Esophagus squamous epithelium (tissue), 5 donors: Measurements from ENCODE around the gene MED27. TPM values are rescaled to one million over a fixed set of nuclear protein-coding genes. Genes with fewer than 3 reads are reported as not detected.

Experiments used
- DNase-seq: peaks from one replicate; lab custom pipeline; 2025; lab: John Stamatoyannopoulos, UW
- H3K27ac ChIP-seq, 4 donors: fragments of 200-600 bp; sonication (generic); one replicate each; pipeline ENCODE4 v1.5.1; 2016 to 2019; ENCODE audit warnings: mild to moderate bottlenecking in 1 of 4
- H3K27me3 ChIP-seq, 4 donors: fragments of 200-600 bp; sonication (generic); 1 replicate in 3 of 4; 2 replicates in 1 of 4; pipeline versions ENCODE4 v1.5.1 to v1.6.0; 2017 to 2021; ENCODE audit warnings: antibody characterized with exemption in 1 of 4
- H3K36me3 ChIP-seq, 3 donors: fragments of 200-600 bp; sonication (generic); one replicate each; pipeline ENCODE4 v1.5.1; 2016 to 2019
- H3K4me1 ChIP-seq, 3 donors: fragments of 200-600 bp; sonication (generic); one replicate each; pipeline ENCODE4 v1.5.1; 2017 to 2019
- H3K4me3 ChIP-seq, 4 donors: fragments of 200-600 bp; sonication (generic); 1 replicate in 3 of 4; 2 replicates in 1 of 4; pipeline ENCODE4 v1.5.1; 2016 to 2019; ENCODE audit warnings: mild to moderate bottlenecking in 2 of 4, moderate library complexity in 1 of 4
- H3K9me3 ChIP-seq, 3 donors: fragments of 200-600 bp; sonication (generic); one replicate each; pipeline ENCODE4 v1.5.1; 2016 to 2019
- CTCF ChIP-seq, 6 experiments: fragments of 450-650 bp in 4 of 6; fragments of 200-600 bp in 2 of 6; sonication (generic) in 2 of 6; IDR thresholded peaks; one replicate each; pipeline ENCODE4 v1.5.1; 2016 to 2019; ENCODE audit warnings: antibody characterized with exemption in 6 of 6, mild to moderate bottlenecking in 4 of 6, moderate library complexity in 4 of 6
- POLR2A ChIP-seq, 4 donors: fragments of 450-650 bp; IDR thresholded peaks; one replicate each; pipeline ENCODE4 v1.6.1; 2017; ENCODE audit warnings: antibody characterized with exemption in 4 of 4, mild to moderate bottlenecking in 4 of 4, moderate library complexity in 3 of 4
- WGBS, 2 donors: methylation state at CpG; one replicate each; pipeline ENCODE4 v1.1.5; 2018; 5-methylcytosine and 5-hydroxymethylcytosine counted together
- intact Hi-C: fragments of 100-400 bp; cut with DNase I; formaldehyde crosslinking; loops from one replicate; pipeline ENCODE4 v1.15.0; 2022
- total RNA-seq, 4 donors: library from RNA; depleted of rRNA; stranded (reverse); fragments of >200 nt; gene quantifications; one replicate each; pipeline ENCODE4 v1.1.0, GENCODE V29; 2016
- donor health status: DM: yes; HTN: yes; CAD: no.

The MED27 gene
- total RNA-seq, 4 donors from 2014 or later, result 10.6 to 20.0 (median 17.6) TPM

- no peak for TF ChIP-seq CTCF (IDR thresholded peaks at IDR 0.05)
- TF ChIP-seq POLR2A (IDR thresholded peaks at IDR 0.05), result no peak
- Histone ChIP-seq H3K36me3 (peaks cover 0 to 43% (median 7%) of the 10 kb centered on the region in 3 donors), H3K27me3 (no peaks in the 10 kb centered on the region), H3K9me3 (no peaks in the 10 kb centered on the region), H3K27ac (no peak overlapping the region), H3K4me1 (no peaks in the 10 kb centered on the region), H3K4me3 (no peak overlapping the region)
- intact Hi-C loops, result no loop called here
- no peak for DNase-seq
- 94 to 97% methylated on average over 3 of the region's 3 CpGs for WGBS, 2 donors
These were observed 142.7 kb downstream of the MED27 start for GRCh38 chr9:131936929-131937328.

- no peak overlapping the region for H3K27ac ChIP-seq
- no peak overlapping the region for H3K4me3 ChIP-seq
- intact Hi-C loops, result no loop called here
- no peak for TF ChIP-seq CTCF (IDR thresholded peaks at IDR 0.05)
- no peak for TF ChIP-seq POLR2A (IDR thresholded peaks at IDR 0.05)
- no peaks in the 10 kb centered on the region for H3K4me1 ChIP-seq
- WGBS, 2 donors, result 91 to 98% methylated on average over 3 of the region's 3 CpGs
- H3K9me3 ChIP-seq, result no peaks in the 10 kb centered on the region
- no peaks in the 10 kb centered on the region for H3K27me3 ChIP-seq
- no peak for DNase-seq
- H3K36me3 ChIP-seq, result peaks cover 0 to 47% (median 7%) of the 10 kb centered on the region in 3 donors
These were observed 145.0 kb downstream of the MED27 start for GRCh38 chr9:131934673-131935072.

GRCh38 chr9:131927091-131927490, 152.6 kb downstream of the MED27 start:
- H3K4me3 ChIP-seq, result no peak overlapping the region
- H3K9me3 ChIP-seq, result no peaks in the 10 kb centered on the region
- no peaks in the 10 kb centered on the region for H3K27me3 ChIP-seq
- DNase-seq, result no peak
- TF ChIP-seq CTCF (IDR thresholded peaks at IDR 0.05), result no peak
- TF ChIP-seq POLR2A (IDR thresholded peaks at IDR 0.05), result no peak
- peaks cover 0 to 23% (median 4%) of the 10 kb centered on the region in 3 donors for H3K4me1 ChIP-seq
- WGBS, 2 donors, result 22 to 38% methylated on average over 3 of the region's 3 CpGs
- peaks cover 0 to 14% (median 0%) of the 10 kb centered on the region in 3 donors for H3K36me3 ChIP-seq
- intact Hi-C loops, result no loop called here
- no peak overlapping the region for H3K27ac ChIP-seq

- peaks cover 0 to 14% (median 0%) of the 10 kb centered on the region in 3 donors for H3K36me3 ChIP-seq
- intact Hi-C loops, result no loop called here
- H3K9me3 ChIP-seq, result no peaks in the 10 kb centered on the region
- no peak for DNase-seq
- TF ChIP-seq POLR2A (IDR thresholded peaks at IDR 0.05), result no peak
- TF ChIP-seq CTCF (IDR thresholded peaks at IDR 0.05), result no peak
- no peak overlapping the region for H3K27ac ChIP-seq
- WGBS, 2 donors, result 88 to 92% methylated on average over 6 of the region's 6 CpGs
- H3K4me1 ChIP-seq, result peaks cover 0 to 23% (median 4%) of the 10 kb centered on the region in 3 donors
- H3K27me3 ChIP-seq, result no peaks in the 10 kb centered on the region
- no peak overlapping the region for H3K4me3 ChIP-seq
These were observed 153.2 kb downstream of the MED27 start for GRCh38 chr9:131926360-131926922.

GRCh38 chr9:131925677-131926177, 153.9 kb downstream of the MED27 start:
- WGBS, 2 donors, result 82 to 93% methylated on average over 6 of the region's 6 CpGs

More at GRCh38 chr9:131925677-131926177, 153.9 kb downstream of the MED27 start:
- intact Hi-C loops, result no loop called here
- no peak for DNase-seq
- H3K9me3 ChIP-seq, result no peaks in the 10 kb centered on the region
- H3K27me3 ChIP-seq, result no peaks in the 10 kb centered on the region
- H3K27ac ChIP-seq, result no peak overlapping the region
- H3K36me3 ChIP-seq, result peaks cover 0 to 14% (median 0%) of the 10 kb centered on the region in 3 donors
- no peak overlapping the region for H3K4me3 ChIP-seq
- TF ChIP-seq CTCF (IDR thresholded peaks at IDR 0.05) (no peak), POLR2A (IDR thresholded peaks at IDR 0.05) (no peak)
- H3K4me1 ChIP-seq, result peaks cover 0 to 23% (median 4%) of the 10 kb centered on the region in 3 donors
